H9 (cell line): Measurements from ENCODE around the gene SIGLEC8. TPM values are rescaled to one million over a fixed set of nuclear protein-coding genes. Genes with fewer than 3 reads are reported as not detected.

Experiments
- DNase-seq: peaks from one replicate; pipeline ENCODE4 v3.0.0-alpha.2; 2017
- H2AFZ ChIP-seq: one replicate; pipeline ENCODE4 v1.6.1; 2013; ENCODE audit warnings: mild to moderate bottlenecking, low read length, control low read depth, moderate library complexity
- H2AK5ac ChIP-seq: 2 replicates; pipeline ENCODE4 v1.6.1; 2013; ENCODE audit warnings: low read length, control low read depth, mixed read lengths; ENCODE audit not compliant: insufficient read length
- H2BK120ac ChIP-seq: one replicate; pipeline ENCODE4 v1.6.1; 2013; ENCODE audit warnings: low read depth, mild to moderate bottlenecking, low read length, control low read depth, inconsistent platforms; ENCODE audit not compliant: poor library complexity, severe bottlenecking
- H2BK12ac ChIP-seq: 2 replicates; pipeline ENCODE4 v1.6.1; 2013; ENCODE audit warnings: low read length, control low read depth, mixed read lengths, low read depth; ENCODE audit not compliant: insufficient read length
- H2BK15ac ChIP-seq: 2 replicates; pipeline ENCODE4 v1.6.1; 2013; ENCODE audit warnings: low read depth, low read length, control low read depth
- H2BK20ac ChIP-seq: one replicate; pipeline ENCODE4 v1.6.1; 2013; ENCODE audit warnings: low read depth, mild to moderate bottlenecking, low read length, control low read depth, inconsistent platforms; ENCODE audit not compliant: poor library complexity, severe bottlenecking
- H2BK5ac ChIP-seq: 2 replicates; pipeline ENCODE4 v1.6.1; 2013; ENCODE audit warnings: low read length, control low read depth, mixed read lengths; ENCODE audit not compliant: insufficient read length
- H3K14ac ChIP-seq: 2 replicates; pipeline ENCODE4 v1.6.1; 2013; ENCODE audit warnings: low read length, control low read depth; ENCODE audit not compliant: insufficient read depth
- H3K18ac ChIP-seq: 2 replicates; pipeline ENCODE4 v1.6.1; 2013; ENCODE audit warnings: low read depth, mild to moderate bottlenecking, mixed read lengths, low read length, control low read depth; ENCODE audit not compliant: insufficient read length
- H3K23ac ChIP-seq: 2 replicates; pipeline ENCODE4 v1.6.1; 2013; ENCODE audit warnings: low read length, control low read depth, mixed read lengths, low read depth; ENCODE audit not compliant: insufficient read length
- H3K23me2 ChIP-seq: 2 replicates; pipeline ENCODE4 v1.6.1; 2013; ENCODE audit warnings: low read depth, mild to moderate bottlenecking, mixed read lengths, low read length, control low read depth; ENCODE audit not compliant: insufficient read length, poor library complexity, severe bottlenecking
- H3K27ac ChIP-seq: 2 replicates; pipeline ENCODE4 v1.5.1; 2013; ENCODE audit warnings: low read length, control low read depth, mixed read lengths, low read depth; ENCODE audit not compliant: insufficient read length
- H3K27me3 ChIP-seq: 2 replicates; pipeline ENCODE4 v1.6.1; 2013; ENCODE audit warnings: low read length, control low read depth, inconsistent platforms; ENCODE audit not compliant: insufficient read depth
- H3K4ac ChIP-seq: 2 replicates; pipeline ENCODE4 v1.6.1; 2013; ENCODE audit warnings: low read depth, mild to moderate bottlenecking, control low read depth, inconsistent platforms, low read length, moderate library complexity
- H3K4me1 ChIP-seq: 2 replicates; pipeline ENCODE4 v1.6.1; 2013; ENCODE audit warnings: low read length, control low read depth, inconsistent platforms; ENCODE audit not compliant: insufficient read depth
- H3K4me2 ChIP-seq: 2 replicates; pipeline ENCODE4 v1.6.1; 2013; ENCODE audit warnings: low read length, control low read depth, mixed read lengths; ENCODE audit not compliant: insufficient read length, insufficient read depth
- H3K56ac ChIP-seq: 2 replicates; pipeline ENCODE4 v1.6.1; 2013; ENCODE audit warnings: low read depth, mild to moderate bottlenecking, mixed read lengths, low read length, control low read depth; ENCODE audit not compliant: insufficient read length
- H3K79me1 ChIP-seq: 2 replicates; pipeline ENCODE4 v1.6.1; 2013; ENCODE audit warnings: low read depth, mild to moderate bottlenecking, moderate library complexity, low read length, control low read depth, inconsistent platforms; ENCODE audit not compliant: insufficient read depth, poor library complexity, severe bottlenecking
- H3K79me2 ChIP-seq: 2 replicates; pipeline ENCODE4 v1.6.1; 2013; ENCODE audit warnings: low read length, control low read depth, inconsistent platforms; ENCODE audit not compliant: insufficient read depth
- H3K9ac ChIP-seq: 2 replicates; pipeline ENCODE4 v1.6.1; 2013; ENCODE audit warnings: low read length, control low read depth, mixed read lengths; ENCODE audit not compliant: insufficient read length; ENCODE audit errors: extremely low read depth
- H3K9me3 ChIP-seq: one replicate; pipeline ENCODE4 v1.6.1; 2013; ENCODE audit warnings: low read depth, low read length, inconsistent platforms; ENCODE audit not compliant: control insufficient read depth
- H3T11ph ChIP-seq: one replicate; pipeline ENCODE4 v1.6.1; 2013; ENCODE audit warnings: mild to moderate bottlenecking, low read length, control low read depth, inconsistent platforms
- H4K20me1 ChIP-seq: one replicate; pipeline ENCODE4 v1.6.1; 2013; ENCODE audit not compliant: control insufficient read depth, insufficient read length, insufficient read depth
- H4K5ac ChIP-seq: 2 replicates; pipeline ENCODE4 v1.6.1; 2013; ENCODE audit warnings: low read depth, mild to moderate bottlenecking, mixed read lengths, low read length, control low read depth; ENCODE audit not compliant: insufficient read length
- H4K8ac ChIP-seq: replicated peaks from 2 replicates; pipeline ENCODE4 v1.6.1; 2013; ENCODE audit warnings: low read length, control low read depth, mixed read lengths, low read depth; ENCODE audit not compliant: insufficient read length
- H4K91ac ChIP-seq: 2 replicates; pipeline ENCODE4 v1.6.1; 2013; ENCODE audit warnings: low read depth, mild to moderate bottlenecking, moderate library complexity, mixed read lengths, low read length, control low read depth; ENCODE audit not compliant: insufficient read length
- H3K27ac Mint-ChIP-seq, 3 experiments: 2 replicates in 2 of 3; 3 replicates in 1 of 3; pipeline ENCODE4 v1.8.0; 2020 to 2021; ENCODE audit warnings: mixed read lengths in 3 of 3, mild to moderate bottlenecking in 1 of 3, moderate library complexity in 1 of 3
- H3K27me3 Mint-ChIP-seq: 2 replicates; pipeline ENCODE4 v1.8.0; 2021; ENCODE audit warnings: low read depth, mild to moderate bottlenecking, moderate library complexity, mixed read lengths
- H3K36me3 Mint-ChIP-seq, 3 experiments: 2 replicates in 2 of 3; 3 replicates in 1 of 3; pipeline ENCODE4 v1.8.0; 2020 to 2021; ENCODE audit warnings: low read depth in 3 of 3, mixed read lengths in 3 of 3; ENCODE audit not compliant: insufficient read depth in 1 of 3
- H3K4me1 Mint-ChIP-seq, 2 experiments: 2 replicates each; pipeline ENCODE4 v1.8.0; 2020; ENCODE audit warnings: mixed read lengths in 2 of 2
- H3K4me3 Mint-ChIP-seq, 2 experiments: 2 replicates in 1 of 2; 3 replicates in 1 of 2; pipeline ENCODE4 v1.8.0; 2020 to 2021; ENCODE audit warnings: mild to moderate bottlenecking in 2 of 2, mixed read lengths in 2 of 2, moderate library complexity in 1 of 2
- H3K9me3 Mint-ChIP-seq, 2 experiments: 2 replicates in 1 of 2; 3 replicates in 1 of 2; pipeline ENCODE4 v1.8.0; 2020; ENCODE audit warnings: mild to moderate bottlenecking in 2 of 2, mixed read lengths in 2 of 2, moderate library complexity in 1 of 2
- CTCF ChIP-seq: fragments of 200-600 bp; sonication (generic); conservative IDR thresholded peaks from 3 replicates; pipeline ENCODE4 v1.8.0; 2021; ENCODE audit warnings: antibody characterized with exemption, mild to moderate bottlenecking
- WGBS: extraction: QIAGEN DNeasy Blood & Tissue Kit; methylation state at CpG from one replicate; pipeline ENCODE4 v1.1.7; 2013; ENCODE audit warnings: missing lambda C conversion rate, low lambda C conversion rate, mixed read lengths; ENCODE audit not compliant: insufficient read length; ENCODE audit errors: extremely low coverage; 5-methylcytosine and 5-hydroxymethylcytosine counted together
- total RNA-seq: library from RNA; stranded (reverse); gene quantifications from 2 replicates; pipeline ENCODE4 v1.2.1, GENCODE V29; 2021

SIGLEC8 gene
- total RNA-seq, 1 experiment from 2014 or later = not detected

DNA sequence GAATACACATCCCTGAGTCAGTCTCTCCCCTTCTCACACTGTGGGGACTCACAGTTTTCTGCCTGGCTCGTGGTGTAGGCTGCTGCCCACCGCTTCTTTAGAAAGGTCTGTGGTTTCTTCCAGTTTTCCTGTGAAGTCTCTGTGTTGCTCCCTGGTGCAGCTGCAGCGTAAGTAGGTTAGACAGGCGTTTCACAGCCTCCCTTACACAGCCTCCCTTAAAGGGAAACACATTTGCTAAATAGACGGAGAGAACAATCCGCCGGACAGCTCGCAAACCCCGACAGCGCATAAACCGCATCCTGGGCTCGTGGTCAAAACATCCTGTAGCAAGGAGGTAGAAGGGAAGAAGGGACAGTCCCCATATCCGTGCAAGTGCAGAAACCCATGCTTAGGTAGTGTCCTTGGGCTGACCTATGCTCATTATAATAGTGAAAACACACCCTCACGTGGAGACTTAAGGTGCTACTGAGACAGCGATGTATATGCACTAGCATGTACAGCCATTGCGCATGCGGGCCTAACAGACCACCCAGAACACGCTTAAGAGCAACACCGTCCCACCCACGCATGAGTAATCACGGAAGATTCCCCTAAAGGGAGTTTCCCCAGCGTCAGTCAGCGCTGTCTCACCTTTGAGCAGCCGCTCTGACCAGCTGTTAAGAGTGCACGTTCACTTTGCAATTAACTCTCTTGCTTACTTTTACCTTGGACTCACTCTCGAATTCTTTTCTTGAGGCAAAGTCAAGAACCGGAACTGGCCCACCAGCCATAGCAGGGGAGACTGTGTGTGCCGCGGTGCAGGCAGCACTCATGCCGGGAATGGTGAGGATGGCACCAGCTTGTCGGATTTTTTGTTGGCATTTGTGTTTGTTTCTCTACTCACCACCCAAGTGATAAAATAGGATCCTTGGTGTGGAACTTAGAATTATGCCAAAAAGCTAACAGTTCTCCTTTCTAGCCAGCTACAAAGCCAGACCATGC lies 16.6 kb downstream of the SIGLEC8 start:
- H3K79me1 ChIP-seq = no peaks in the 10 kb centered on the region
- H3K9me3 ChIP-seq = no peaks in the 10 kb centered on the region
- no peak overlapping the region for H3K27ac ChIP-seq
- H3K27me3 Mint-ChIP-seq = peaks cover 51% of the 10 kb centered on the region
- H2BK5ac ChIP-seq = no peak overlapping the region
- H3K9ac ChIP-seq = no peak overlapping the region
- H3K23ac ChIP-seq = no peak overlapping the region
- H3K4ac ChIP-seq = no peak overlapping the region
- WGBS = no CpG with 5 or more reads among the region's 31 CpGs
- no peak overlapping the region for H2BK20ac ChIP-seq
- H2BK120ac ChIP-seq = no peak overlapping the region
- no peak overlapping the region for H4K91ac ChIP-seq
- no peak for DNase-seq
- no peak overlapping the region for H2BK15ac ChIP-seq
- no peak overlapping the region for H3K4me3 Mint-ChIP-seq
- no peak overlapping the region for H3K4me2 ChIP-seq
- no peak overlapping the region for H3K14ac ChIP-seq
- H4K5ac ChIP-seq = no peak overlapping the region
- H3K4me1 ChIP-seq = no peaks in the 10 kb centered on the region
- no peak overlapping the region for H3T11ph ChIP-seq
- no peak overlapping the region for H3K18ac ChIP-seq
- no peaks in the 10 kb centered on the region for H4K20me1 ChIP-seq
- no peak overlapping the region for H2AFZ ChIP-seq
- peaks cover 1 to 34% of the 10 kb centered on the region in 2 experiments; a peak in 3 of 5 replicates for H3K9me3 Mint-ChIP-seq
- no peak overlapping the region for H2AK5ac ChIP-seq
- no peaks in the 10 kb centered on the region for H3K36me3 Mint-ChIP-seq
- H2BK12ac ChIP-seq = no peak overlapping the region
- TF ChIP-seq CTCF = no peak
- H3K23me2 ChIP-seq = no peaks in the 10 kb centered on the region
- no peaks in the 10 kb centered on the region for H3K27me3 ChIP-seq
- H4K8ac ChIP-seq = no peak overlapping the region
- H3K27ac Mint-ChIP-seq = peak overlapping the region in 1 of 3 experiments; percentile 68; a peak in 1 of 7 replicates
- no peak overlapping the region for H3K56ac ChIP-seq
- no peaks in the 10 kb centered on the region for H3K79me2 ChIP-seq
- peaks cover 2 to 10% of the 10 kb centered on the region in 2 experiments; a peak in 2 of 4 replicates for H3K4me1 Mint-ChIP-seq
